Measurements from ENCODE around the gene NOL4L. TPM values are rescaled to one million over a fixed set of nuclear protein-coding genes. Genes with fewer than 3 reads are reported as not detected.

Gene NOL4L
- total RNA-seq, 1 donor from 2014 or later: 90.6 TPM

- no peak for TF ChIP-seq CTCF (IDR thresholded peaks at IDR 0.05; ENCODE audit: unreplicated experiment)
- no peak for DNase-seq (ENCODE audit: low spot score in 2 of 2, unreplicated experiment in 2 of 2)
- Mint-ChIP-seq H3K4me1 (peaks cover 53% of the 10 kb centered on the region), H3K9me3 (no peaks in the 10 kb centered on the region), H3K27ac (no peak overlapping the region), H3K4me3 (no peak overlapping the region), H3K27me3 (ENCODE audit: low read depth) (no peaks in the 10 kb centered on the region), H3K36me3 (peaks cover 31% of the 10 kb centered on the region)
Observed at GRCh38 chr20:32513031-32513866, 71.9 kb downstream of the NOL4L start.

- H3K27me3 Mint-ChIP-seq (ENCODE audit: low read depth): no peaks in the 10 kb centered on the region
- no peak for TF ChIP-seq CTCF (IDR thresholded peaks at IDR 0.05; ENCODE audit: unreplicated experiment)
- peaks cover 48% of the 10 kb centered on the region for H3K4me1 Mint-ChIP-seq
- peaks cover 31% of the 10 kb centered on the region for H3K36me3 Mint-ChIP-seq
- DNase-seq (ENCODE audit: low spot score in 2 of 2, unreplicated experiment in 2 of 2): no peak
- H3K4me3 Mint-ChIP-seq: no peak overlapping the region
- no peaks in the 10 kb centered on the region for H3K9me3 Mint-ChIP-seq
- peak overlapping the region; percentile 97 for H3K27ac Mint-ChIP-seq
Observed at GRCh38 chr20:32512047-32512385, 73.1 kb downstream of the NOL4L start.

- Mint-ChIP-seq H3K27ac (peak overlapping the region; percentile 97), H3K9me3 (no peaks in the 10 kb centered on the region), H3K36me3 (peaks cover 34% of the 10 kb centered on the region), H3K4me3 (peak overlapping the region; percentile 40), H3K4me1 (peaks cover 44% of the 10 kb centered on the region), H3K27me3 (ENCODE audit: low read depth) (no peaks in the 10 kb centered on the region)
- no peak for DNase-seq (ENCODE audit: low spot score in 2 of 2, unreplicated experiment in 2 of 2)
- no peak for TF ChIP-seq CTCF (IDR thresholded peaks at IDR 0.05; ENCODE audit: unreplicated experiment)
Observed at GRCh38 chr20:32511358-32512046, 73.6 kb downstream of the NOL4L start.

- H3K27ac Mint-ChIP-seq: peak overlapping the region; percentile 97
- peaks cover 27% of the 10 kb centered on the region for H3K36me3 Mint-ChIP-seq
- peak in 1 of 2 experiments; percentile 69 for DNase-seq (ENCODE audit: low spot score in 2 of 2, unreplicated experiment in 2 of 2)
- H3K4me1 Mint-ChIP-seq: peaks cover 43% of the 10 kb centered on the region
- H3K27me3 Mint-ChIP-seq (ENCODE audit: low read depth): no peaks in the 10 kb centered on the region
- H3K9me3 Mint-ChIP-seq: no peaks in the 10 kb centered on the region
- H3K4me3 Mint-ChIP-seq: peak overlapping the region; percentile 40
- TF ChIP-seq CTCF (IDR thresholded peaks at IDR 0.05; ENCODE audit: unreplicated experiment): no peak
Observed at GRCh38 chr20:32510601-32511357, 74.4 kb downstream of the NOL4L start.

- TF ChIP-seq CTCF (IDR thresholded peaks at IDR 0.05; ENCODE audit: unreplicated experiment): no peak
- Mint-ChIP-seq H3K9me3 (no peaks in the 10 kb centered on the region), H3K27ac (peak overlapping the region; percentile 97), H3K36me3 (peaks cover 23% of the 10 kb centered on the region), H3K27me3 (ENCODE audit: low read depth) (no peaks in the 10 kb centered on the region), H3K4me3 (peak overlapping the region; percentile 30), H3K4me1 (peaks cover 43% of the 10 kb centered on the region)
- DNase-seq (ENCODE audit: low spot score in 2 of 2, unreplicated experiment in 2 of 2): no peak
Observed at GRCh38 chr20:32510120-32510600, 75.0 kb downstream of the NOL4L start.
